Stimulated activated CD4-positive, alpha-beta T cell treated with anti-CD3 and anti-CD28 coated beads, Interleukin-1b, Interleukin-23, amount 100 ng/mL, for 1 hour (primary cell): ENCODE data around the gene FABP6.

Experiments
- DNase-seq, 2 donors: peaks; one replicate each; pipeline ENCODE4 v3.0.0-alpha.2; 2020; ENCODE audit warnings: low read depth in 2 of 2

FABP6 gene

DNA sequence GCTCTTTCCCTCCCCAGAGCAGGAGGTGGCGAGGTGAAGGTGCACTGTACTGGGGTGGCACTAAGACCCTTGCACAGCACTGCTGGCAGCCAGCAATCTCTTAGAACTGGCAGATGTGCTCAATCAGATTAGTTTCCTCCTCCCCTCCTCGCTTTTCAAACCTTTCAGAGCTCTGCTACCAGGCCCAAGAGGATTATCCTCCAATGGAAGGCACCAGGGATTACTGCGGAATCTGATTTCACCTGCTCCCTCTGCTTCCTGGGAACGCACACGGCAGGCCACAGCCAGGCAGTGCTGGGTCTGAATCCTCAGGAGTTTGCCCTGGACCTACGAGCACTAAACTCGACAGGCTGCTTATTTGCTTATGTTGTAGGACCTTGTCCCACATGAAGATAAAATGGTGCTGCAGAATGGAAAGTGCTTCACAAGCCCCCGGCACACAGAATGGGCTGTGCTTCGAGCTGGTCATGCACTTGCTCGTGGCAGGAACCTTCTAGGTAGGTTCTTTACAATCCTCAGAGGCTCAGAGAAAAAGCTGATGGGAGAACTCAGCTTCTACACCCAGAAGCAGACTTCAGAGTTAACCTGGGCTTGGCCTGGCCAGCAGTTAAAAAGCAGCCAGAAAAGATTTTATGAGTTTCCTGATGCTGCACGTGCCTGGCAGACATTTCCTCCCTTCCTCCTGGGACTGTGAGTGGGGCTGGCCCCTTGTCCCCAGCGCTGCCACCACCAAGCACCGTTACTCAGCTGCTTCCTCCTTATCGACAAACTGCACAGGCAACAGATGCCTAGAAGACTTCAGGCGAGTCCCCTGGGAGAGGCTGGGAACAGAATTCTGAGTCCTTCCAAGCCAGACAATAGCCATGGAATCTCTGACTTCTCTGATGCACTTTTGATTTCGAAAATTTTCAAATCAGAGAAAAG is 33.1 kb downstream of the FABP6 start:
- DNase-seq = no peak

DNA sequence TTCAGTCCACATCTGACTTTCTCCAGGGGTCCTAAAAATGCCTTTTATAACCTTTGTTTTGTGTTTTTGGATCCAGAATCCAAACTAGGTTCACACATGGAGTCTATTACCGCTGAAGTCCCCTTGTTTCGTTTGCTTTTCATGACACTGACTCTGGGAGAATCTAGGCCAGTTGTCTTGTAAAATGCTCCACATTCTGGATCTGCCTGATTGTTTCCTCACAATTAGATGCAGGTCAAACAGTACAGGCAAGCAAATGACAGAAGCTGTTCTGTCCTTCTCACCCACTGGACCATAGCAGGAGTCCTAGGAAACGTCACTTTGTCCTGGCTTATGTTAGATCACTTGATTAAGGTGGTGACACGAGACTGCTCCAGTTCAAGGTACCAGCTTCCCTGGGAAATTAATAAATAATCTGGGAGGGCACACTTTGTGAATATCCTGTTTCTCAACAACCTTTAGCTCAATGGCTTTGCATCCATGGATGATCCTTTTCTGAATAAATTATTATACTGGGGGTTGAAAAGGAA is 34.1 kb downstream of the FABP6 start:
- no peak for DNase-seq

DNA sequence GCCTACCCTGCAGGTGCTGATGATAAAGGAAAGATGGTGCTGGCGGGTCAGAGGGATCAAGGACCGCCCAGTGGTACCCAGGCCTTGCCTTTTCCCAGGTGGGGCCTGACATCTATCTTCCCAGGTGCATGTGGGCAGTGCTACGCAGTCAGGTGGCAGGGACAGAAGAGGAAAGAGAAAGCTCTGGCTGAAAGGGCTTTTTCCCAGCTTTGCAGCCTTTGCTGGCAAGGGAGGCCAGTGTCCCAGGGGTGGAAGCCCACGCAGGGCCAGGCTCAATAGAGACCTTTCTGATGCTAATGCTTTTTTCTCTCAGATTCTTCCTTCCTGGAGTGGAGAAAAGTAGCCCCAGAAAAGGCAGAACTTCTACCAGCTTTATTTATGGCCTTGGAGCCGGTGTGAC is 36.7 kb downstream of the FABP6 start:
- DNase-seq = no peak

DNA sequence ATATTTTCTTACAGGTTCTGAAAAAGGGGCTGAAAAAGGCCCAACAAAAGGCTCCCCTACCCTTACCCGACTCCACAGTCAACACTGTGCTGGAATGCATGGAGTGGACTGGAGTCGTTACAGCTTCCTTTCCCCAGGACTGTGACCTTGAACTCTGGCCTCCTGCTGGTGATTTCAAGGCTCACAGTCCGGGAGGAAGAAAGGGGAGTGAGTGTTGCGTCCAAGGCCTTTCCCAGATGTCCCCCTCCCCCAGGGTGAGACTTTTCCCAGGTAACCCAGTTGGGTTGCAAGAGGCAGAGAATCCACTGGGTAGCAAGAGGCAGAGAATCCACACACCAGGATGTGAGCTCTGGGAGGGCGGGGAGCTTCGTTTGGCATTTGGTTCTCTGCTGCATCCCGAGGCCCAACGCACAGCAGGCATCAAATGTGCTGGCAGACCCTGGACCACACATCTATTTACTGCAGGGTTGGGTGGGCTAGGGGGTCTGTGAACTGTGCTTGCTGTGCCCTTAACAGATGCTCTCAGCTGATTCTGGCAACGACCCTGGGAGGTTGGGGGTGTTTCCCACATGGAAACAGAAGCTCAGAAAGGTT is 37.5 kb downstream of the FABP6 start:
- no peak for DNase-seq

DNA sequence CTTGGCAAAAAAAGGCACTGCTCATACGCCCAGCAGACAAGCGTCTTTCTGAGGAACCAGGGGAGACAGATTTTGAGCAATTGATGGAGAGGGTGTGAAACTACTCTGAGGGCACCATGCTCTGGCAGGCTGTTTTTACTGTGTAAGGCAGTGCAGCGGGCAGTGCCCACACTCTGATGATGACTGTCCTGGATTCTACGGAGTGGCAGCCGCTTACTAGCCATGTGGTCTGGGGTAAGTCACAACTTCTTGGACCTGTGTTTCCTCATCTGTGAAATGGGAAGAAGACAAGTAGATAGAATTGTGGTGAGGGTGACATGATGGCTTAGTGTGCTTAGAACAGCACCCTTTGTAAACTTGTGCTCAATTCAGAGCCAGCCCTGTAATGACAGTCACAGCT is 38.8 kb downstream of the FABP6 start:
- DNase-seq = no peak

DNA sequence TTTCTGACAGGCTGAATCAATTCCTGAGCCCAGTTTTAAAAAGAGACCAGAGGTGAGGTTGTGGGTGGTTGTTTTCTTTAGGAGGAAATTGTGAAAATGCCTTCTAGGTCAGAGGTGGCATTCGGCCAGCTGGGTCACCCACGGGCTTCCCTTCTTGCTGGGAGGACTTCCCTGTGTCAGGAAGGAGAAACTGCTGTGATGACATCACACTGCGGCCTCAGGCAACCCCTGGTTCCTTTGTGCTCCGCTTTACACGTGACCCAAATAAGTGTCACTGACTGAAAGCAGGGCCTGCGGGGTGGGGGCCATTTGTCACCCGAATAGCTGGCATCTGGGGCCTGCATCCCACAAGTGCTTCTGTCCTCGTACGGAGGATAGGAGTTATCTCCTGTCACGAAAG is 39.7 kb downstream of the FABP6 start:
- DNase-seq = no peak

DNA sequence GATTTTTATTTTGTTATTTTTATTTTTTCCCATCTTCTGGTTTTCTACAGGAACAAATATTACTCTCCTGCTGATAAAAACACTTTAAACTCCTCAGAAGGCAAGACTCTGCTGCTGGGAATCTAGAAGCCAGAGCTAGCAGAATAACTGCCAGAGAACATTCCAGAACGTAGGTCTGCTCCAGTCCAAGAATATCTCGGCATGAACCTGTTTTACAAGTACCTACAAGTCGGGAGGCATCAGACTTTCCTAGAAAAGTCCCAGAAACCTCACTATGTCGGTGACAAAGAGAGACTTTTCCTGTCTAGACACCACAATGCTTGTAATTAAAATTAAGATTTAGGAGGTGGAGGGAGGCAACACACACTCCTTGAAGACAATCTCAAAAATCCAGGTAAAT is 41.4 kb downstream of the FABP6 start:
- no peak for DNase-seq

DNA sequence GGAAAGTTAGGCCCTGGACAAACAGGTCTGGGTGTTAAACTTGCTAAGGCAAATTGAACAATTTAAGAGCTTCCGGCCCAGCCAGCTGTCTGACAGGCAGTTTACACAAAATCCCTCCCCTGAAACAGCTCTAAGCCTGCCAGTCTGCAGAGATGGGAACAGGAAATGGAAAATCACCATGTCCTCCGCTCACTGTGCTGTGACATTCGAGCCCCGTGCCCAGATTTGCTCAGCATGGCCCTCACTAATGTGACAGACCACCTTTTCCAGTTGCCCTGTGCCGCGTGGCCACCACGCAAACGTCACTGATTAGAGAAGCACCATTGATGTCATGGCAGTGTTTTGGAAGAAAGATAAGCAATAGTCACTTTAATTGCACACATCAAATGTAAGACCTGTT is 42.1 kb downstream of the FABP6 start:
- DNase-seq = no peak

DNA sequence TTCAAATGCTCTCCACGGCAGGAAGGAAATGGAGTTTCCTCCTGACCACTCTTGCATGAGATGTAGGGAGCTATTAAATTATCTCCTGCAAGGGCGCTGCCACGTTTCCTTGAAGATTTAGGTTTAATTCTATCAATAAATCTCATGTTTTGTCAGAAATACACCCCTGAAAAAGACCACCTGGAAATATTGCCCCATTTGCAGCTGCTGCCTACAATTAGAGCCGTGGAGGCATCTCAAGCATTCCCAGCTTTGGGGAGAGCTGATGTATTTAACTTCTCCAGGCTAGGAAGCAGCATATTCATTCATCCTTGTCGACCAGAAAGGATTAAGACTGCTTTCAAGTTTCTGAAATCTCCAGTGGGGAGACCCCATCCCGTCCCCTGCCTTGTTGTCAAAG is 42.5 kb downstream of the FABP6 start:
- DNase-seq = no peak

DNA sequence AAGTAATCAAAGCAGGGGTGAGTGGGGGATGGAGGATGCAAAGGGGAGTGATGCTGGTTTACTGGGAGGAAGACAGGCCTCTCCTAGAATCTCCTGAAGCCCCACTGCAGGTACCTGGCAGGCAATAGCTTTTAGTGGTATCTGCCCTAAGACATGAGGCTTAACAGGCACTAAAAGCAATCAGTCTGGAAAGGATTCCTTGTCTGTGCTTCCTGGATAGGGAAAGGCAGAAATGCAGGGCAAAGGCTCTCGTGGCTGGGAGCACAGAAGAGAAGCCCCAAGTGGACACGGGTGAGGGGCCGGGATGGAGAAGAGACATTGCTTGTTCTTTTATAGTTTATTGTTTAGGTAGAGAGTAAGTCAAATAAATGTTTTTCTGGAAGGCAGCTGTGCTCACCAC is 43.0 kb downstream of the FABP6 start:
- no peak for DNase-seq

DNA sequence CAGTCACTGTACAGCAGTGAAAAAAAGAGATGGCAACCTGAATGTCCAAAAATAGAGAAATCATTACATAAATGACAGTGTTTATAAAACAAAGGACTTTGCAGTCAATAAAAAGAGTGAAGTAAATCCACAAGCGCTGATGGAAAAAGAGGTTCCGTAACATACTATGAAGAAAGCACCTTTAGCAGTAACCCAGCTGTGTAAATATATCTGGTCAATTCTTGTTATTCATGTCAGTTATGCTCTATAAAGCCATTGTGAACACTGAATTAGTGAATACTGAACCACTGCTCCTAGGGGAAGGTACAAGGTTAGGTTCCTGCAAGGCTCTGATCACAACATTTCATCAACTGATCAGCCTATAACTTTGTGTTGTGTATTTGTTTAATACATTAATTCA is 43.6 kb downstream of the FABP6 start:
- DNase-seq = no peak

DNA sequence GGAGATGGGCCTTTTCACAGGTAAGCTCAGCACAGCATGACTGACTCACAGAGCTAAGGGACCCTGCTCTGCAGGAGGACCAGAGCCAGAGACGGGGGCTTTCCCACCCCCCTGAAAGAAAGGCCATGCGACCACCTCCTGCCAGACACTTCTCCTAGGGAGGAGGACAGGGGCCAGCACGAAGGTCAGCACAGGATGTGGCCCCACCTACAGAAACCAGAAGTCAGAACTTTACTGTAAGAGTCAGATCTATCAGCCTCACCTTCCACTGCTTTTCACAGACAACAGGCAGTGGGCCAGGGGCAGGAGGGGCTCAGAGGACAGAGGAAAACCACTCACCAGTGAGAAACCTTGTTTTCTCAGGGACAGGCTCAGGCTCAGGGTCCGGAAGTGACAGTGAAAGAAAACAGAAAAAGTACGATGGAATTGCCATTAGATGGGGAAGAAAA is 45.2 kb downstream of the FABP6 start:
- no peak for DNase-seq

DNA sequence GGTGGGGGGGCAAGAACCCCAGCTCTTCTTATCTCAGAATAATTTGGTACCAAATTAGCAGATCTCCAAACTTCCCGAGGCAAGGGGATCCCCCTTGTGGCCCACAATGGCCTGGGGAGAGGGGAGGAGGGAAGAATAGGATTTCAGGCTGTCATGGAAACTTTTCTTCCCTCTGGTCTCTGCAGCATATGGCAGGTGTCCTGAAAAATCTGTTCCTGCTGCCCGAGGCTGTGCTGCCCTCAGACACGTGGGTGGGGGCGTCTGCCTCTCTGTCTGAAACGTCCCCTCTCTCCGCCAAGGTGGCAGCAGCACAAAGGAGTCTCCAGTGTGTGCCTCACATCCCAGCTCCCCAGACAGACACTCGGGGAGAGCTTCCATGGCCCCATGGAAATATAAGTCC is 49.0 kb downstream of the FABP6 start:
- DNase-seq = no peak

DNA sequence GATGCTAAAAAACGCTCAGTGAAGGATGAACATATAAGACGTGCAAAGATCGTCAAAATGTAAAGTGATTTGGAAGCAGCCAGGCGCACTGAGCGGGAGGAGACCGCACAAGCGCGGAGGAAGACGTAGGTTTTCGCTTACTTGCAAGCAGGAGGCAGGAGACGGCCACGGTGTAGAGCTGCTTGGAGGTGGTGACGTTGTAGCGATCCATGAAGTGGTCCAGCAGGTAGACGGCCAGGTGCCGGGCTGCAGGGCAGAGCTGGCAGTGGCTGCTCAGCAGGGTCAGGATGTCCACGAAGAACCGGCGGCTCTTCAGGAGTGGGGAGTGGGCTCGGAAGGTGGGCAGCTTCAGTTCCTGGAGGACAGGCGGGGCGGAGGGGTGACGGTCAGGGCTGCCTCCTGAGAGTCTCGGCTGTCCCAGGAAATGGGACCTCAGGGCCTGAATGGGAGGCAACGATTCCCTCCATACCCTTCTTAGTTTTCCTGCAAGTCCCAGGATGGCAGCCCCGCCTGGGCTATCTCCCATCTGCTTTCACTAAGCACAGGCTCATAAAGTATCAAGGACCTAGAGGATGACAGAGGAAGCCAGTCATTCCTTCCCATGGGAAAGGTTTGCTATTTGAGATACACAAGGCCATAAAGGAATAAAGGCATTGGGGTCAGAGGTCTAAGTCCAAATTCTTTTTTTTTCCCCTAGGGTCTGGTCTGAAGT is 51.2 kb downstream of the FABP6 start:
- no peak for DNase-seq

DNA sequence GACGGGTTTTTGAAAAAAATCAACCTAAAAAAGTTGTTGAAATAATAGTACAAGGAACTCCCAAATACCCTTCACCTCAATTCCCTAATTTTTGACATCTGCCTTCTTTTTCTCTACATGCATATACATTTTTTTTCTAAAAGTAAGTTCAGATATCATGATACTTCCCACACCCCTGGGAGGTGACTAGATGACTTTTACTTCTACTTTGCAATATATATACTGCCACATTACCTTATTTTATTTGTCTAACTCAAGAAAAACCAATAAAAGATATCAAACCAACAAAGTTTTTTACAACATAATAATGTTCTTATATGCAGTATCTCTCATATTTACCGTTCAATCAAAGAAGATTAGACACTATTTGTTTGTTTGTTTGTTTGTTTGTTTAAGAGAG is 52.0 kb downstream of the FABP6 start:
- no peak for DNase-seq

DNA sequence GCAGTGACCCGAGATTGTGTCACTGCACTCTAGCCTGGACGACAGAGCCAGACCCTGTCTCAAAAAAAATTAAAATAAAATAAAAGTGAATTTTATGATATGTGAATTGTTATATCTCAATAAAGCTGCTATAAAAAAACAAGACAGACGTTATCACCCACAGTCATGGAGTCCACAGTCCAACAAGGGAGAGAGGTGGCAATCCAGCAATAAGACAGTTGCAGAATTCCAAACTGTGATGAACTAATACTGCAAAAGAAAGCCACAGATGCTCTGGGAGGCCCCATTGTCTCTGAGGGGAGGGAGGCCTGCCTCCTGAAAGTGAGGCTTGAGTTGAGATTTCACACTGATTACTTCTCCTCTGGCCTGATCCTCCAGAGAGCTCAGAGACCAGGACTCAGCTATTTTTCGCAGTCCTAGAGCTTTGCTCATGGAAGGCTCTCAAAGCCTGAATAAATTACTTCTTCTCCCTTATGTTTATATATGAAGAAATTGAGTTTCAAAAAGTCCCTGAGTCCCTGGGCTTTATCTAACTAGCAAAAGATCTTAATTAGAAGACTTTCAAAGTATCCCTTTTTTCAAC is 55.1 kb downstream of the FABP6 start:
- no peak for DNase-seq

DNA sequence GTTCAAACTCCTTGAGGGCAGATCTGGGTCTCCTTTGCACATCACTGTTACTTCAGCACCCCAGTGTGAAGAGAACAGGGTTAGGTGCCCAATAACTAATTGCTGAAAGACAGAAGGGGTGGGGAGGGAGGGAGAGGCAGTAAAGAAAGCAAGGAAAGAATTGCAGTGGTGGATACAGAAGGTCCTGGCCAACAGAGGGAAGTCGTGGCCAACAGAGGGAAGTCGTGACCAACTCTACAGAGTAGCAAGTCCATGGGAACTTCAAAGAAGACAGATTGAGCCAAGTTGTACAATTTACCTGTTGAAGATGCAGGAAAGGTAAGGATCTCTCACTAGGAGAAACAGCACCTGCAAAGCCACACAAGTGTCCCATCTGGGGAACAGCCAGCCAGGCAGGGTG is 56.0 kb downstream of the FABP6 start:
- no peak for DNase-seq

DNA sequence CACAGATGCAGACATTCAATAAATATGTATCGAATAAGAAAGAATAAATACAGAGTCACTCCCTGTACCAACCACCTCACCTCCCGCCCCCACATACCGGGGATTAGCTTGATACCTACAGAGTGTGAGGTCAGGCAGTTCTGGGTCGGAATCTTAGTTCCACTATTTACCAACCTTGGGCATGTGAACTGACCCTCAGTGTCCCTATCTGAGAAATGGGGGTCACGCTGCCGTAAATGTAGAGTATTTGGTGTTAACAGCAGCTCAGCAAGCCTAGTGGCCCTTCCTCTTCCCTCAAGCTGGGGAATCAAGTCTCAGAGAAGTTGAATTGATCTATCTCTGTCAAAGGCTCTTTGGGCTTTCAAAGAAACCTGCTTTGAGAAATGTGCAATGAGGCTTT is 57.6 kb downstream of the FABP6 start:
- DNase-seq = no peak

DNA sequence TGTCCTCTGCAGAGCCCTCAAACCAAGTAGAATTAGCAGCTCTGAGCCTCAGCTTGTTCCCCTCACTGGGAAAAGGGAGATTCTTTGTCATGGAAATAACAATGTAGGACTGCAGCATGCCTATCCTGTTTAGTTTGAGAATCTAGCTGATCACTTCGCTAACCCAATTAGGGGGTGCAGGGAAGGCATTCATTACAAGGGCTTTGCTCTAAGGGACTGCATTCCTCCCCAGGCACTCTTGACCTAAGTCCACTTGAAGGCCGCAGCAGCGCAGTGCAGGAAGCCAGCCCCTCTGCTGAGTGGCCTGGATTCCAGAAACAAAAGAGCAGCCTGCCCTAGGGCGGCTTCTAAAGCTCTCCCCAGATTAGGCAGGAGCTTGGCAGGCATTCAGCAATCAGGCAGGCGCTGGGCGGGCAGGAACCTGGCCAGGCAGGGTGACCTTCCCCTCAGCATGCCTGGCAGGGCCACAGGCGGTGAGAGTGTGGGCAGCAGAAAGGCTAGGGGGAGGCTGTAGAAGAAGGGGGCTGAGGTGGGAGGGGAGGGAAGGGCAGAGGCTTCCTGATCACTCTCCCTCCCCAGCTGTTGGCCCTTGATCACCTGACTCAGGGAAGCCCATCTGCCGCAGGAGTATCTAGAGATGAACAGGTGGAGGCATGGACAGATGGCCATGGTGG is 58.2 kb downstream of the FABP6 start:
- DNase-seq = no peak
